Measurements from ENCODE around the gene POU6F1. TPM values are rescaled to one million over a fixed set of nuclear protein-coding genes. Genes with fewer than 3 reads are reported as not detected.

Gene POU6F1
- polyA plus RNA-seq, 1 experiment = 4.7 TPM

- no peak overlapping the region for H3K4me3 ChIP-seq (ENCODE audit: low read depth, low read length)
- DNase-seq (ENCODE audit: low read depth) = no peak
- TF ChIP-seq CTCF (IDR thresholded peaks at IDR 0.05; ENCODE audit: insufficient read depth, low read depth, low read length) = no peak
- H3K36me3 ChIP-seq (ENCODE audit: control insufficient read depth, insufficient read depth, low read length) = no peaks in the 10 kb centered on the region
- ChIA-PET CTCF (no interaction called here), POLR2A (no interaction called here)
- H3K27me3 ChIP-seq (ENCODE audit: control insufficient read depth, insufficient read depth, low read length) = no peaks in the 10 kb centered on the region
Measured at GRCh38 chr12:51139292-51139844, 78.5 kb downstream of the POU6F1 start.

Small RNAs within 50 kb of the gene (small RNA-seq; reads per million reads assigned to genes)
- gene RF00019 (ENCODE audit: insufficient read length, low read depth, low replicate concordance) = not detected
- gene RNU6-199P (ENCODE audit: insufficient read length, low read depth, low replicate concordance) = not detected

Other genes starting within 250 kb of the POU6F1 start
- 51.4 and 55.4 TPM in 2 replicates for gene SLC11A2, start 191.7 kb downstream of the POU6F1 start, polyA plus RNA-seq (2011; rRNA removed)
- gene LETMD1, start 169.7 kb downstream of the POU6F1 start, polyA plus RNA-seq (2011; rRNA removed) = 57.1 and 58.9 TPM in 2 replicates
- 20.9 and 21.0 TPM in 2 replicates for gene CSRNP2, start 134.5 kb downstream of the POU6F1 start, polyA plus RNA-seq (2011; rRNA removed)
- gene TFCP2, start 44.9 kb downstream of the POU6F1 start, polyA plus RNA-seq (2011; rRNA removed) = 11.4 and 16.0 TPM in 2 replicates
- 288 and 433 TPM in 2 replicates for gene DAZAP2, start 20.8 kb upstream of the POU6F1 start, polyA plus RNA-seq (2011; rRNA removed)
- gene SMAGP, start 52.4 kb upstream of the POU6F1 start, polyA plus RNA-seq (2011; rRNA removed) = 54.7 and 57.6 TPM in 2 replicates
- not detected in 2 replicates for gene BIN2, start 106.1 kb upstream of the POU6F1 start, polyA plus RNA-seq (2011; rRNA removed)
- gene CELA1, start 128.6 kb upstream of the POU6F1 start, polyA plus RNA-seq (2011; rRNA removed) = not detected in 2 replicates
- gene GALNT6, start 173.3 kb upstream of the POU6F1 start, polyA plus RNA-seq (2011; rRNA removed) = 27.7 and 47.1 TPM in 2 replicates
- gene SLC4A8, start 206.8 kb upstream of the POU6F1 start, polyA plus RNA-seq (2011; rRNA removed) = 4.9 and 7.3 TPM in 2 replicates

All from BJ (cell line).